WI38 (cell line): ENCODE measurements around the gene CC2D2B.
A peak's percentile ranks its signal among the peaks of the same experiment; 100 is the strongest.
"Not testable (repeated sequence)": the region's sequence is repeated elsewhere in the genome, so short reads cannot be mapped to it uniquely, and the experiment has no call there.

ENCODE experiments used
- H3K4me3 ChIP-seq: 2 replicates; pipeline ENCODE4 v1.5.1; 2011; ENCODE audit warnings: low read depth, mild to moderate bottlenecking, control low read depth, low read length
- TF ChIP-seq, protein P1 (sequence below): IDR thresholded peaks from 2 replicates; pipeline ENCODE4 v1.5.1; 2012; ENCODE audit warnings: low read depth, mild to moderate bottlenecking, control low read depth, low read length

The CC2D2B gene

DNA sequence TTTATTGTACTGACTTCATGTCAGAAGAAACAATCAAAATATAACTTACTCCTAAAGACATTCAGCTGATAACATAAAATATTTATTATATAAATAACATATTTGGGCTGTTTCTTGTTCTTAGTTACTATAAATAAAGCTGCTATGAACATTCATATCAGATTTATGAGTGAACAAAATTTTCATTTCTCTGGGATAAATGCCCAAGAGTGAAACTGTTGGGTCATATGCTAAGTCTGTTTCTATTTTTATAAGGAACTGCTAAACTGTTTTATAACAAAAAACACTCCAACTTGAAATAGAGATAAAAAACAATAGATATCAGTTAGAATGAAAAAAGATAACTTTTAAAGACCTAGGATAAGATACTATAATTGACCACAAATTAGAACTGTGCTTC, 26.5 kb upstream of the CC2D2B start:
- TF ChIP-seq, protein P1, sequence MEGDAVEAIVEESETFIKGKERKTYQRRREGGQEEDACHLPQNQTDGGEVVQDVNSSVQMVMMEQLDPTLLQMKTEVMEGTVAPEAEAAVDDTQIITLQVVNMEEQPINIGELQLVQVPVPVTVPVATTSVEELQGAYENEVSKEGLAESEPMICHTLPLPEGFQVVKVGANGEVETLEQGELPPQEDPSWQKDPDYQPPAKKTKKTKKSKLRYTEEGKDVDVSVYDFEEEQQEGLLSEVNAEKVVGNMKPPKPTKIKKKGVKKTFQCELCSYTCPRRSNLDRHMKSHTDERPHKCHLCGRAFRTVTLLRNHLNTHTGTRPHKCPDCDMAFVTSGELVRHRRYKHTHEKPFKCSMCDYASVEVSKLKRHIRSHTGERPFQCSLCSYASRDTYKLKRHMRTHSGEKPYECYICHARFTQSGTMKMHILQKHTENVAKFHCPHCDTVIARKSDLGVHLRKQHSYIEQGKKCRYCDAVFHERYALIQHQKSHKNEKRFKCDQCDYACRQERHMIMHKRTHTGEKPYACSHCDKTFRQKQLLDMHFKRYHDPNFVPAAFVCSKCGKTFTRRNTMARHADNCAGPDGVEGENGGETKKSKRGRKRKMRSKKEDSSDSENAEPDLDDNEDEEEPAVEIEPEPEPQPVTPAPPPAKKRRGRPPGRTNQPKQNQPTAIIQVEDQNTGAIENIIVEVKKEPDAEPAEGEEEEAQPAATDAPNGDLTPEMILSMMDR, result no peak
- H3K4me3 ChIP-seq, result no peak overlapping the region

- TF ChIP-seq, protein P1, result no peak
- H3K4me3 ChIP-seq, result no peak overlapping the region
Measured at GRCh38 chr10:95889830-95890229, 17.9 kb upstream of the CC2D2B start.

DNA sequence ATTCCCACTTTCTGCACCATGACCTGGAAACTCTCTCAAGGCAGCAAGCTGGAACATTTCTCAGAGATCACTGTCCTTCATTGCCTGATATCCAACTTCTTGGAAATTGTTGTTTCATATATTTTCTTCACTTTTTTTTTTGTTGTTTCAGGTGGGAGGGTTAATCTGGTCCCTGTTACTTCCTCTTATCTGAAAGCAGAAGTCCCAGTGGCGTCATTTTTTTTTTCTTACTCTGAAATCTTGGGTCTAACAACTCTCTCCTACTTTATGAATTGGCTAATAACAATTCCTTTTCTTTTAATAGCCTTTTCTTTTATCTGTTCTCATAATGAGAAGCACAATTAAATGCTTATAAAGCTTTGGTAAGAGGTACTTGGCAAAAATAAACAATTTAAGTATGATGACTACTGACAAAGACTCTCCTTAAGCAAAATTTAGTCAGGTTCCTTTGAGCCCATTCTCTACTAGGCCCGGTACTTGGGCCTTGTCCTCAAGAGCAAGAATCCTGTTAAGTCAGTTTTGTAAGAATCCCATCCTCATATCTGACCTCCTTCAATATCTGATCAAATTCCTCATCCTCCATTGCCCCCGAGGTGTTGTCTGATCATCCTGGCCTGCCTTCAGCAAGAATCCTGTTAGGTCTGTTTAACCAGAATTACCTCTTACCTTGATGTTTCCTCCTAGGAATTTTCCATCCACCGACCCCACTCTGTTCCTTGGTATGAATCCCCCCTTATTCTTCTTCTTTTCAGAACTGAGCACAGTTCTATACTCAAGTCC, 11.5 kb upstream of the CC2D2B start:
- TF ChIP-seq, protein P1, result no peak
- no peak overlapping the region for H3K4me3 ChIP-seq

GRCh38 chr10:95905897-95906580, 1.7 kb upstream of the CC2D2B start:
- not testable (repeated sequence) for H3K4me3 ChIP-seq

GRCh38 chr10:95906677-95907455, 909 bp upstream of the CC2D2B start:
- H3K4me3 ChIP-seq, result peak overlapping the region; percentile 77
- TF ChIP-seq, protein P1, result no peak

DNA sequence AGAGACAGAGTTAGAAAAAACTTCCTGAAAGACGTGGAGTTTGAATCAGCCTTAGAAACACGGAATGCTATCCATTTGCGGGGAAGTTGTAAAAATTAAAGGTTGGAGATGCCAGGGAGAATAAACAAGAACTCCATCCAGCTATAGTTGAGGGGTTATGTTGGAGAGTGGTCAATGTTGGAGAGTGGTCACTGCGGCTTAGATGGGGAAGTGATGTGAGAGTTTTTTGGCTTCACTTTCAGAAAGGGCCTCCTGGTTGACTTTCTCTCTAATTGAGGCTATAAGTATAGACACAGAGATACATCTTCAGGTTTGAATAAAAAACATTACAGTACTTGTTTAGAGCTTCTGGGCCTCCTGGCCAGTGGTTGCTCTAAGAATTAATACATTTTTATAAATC, 675 bp downstream of the CC2D2B start:
- no peak overlapping the region for H3K4me3 ChIP-seq
- TF ChIP-seq, protein P1, result no peak

GRCh38 chr10:95909561-95909960, 1.8 kb downstream of the CC2D2B start:
- H3K4me3 ChIP-seq, result no peak overlapping the region
- TF ChIP-seq, protein P1, result no peak

GRCh38 chr10:95916039-95916438, 8.3 kb downstream of the CC2D2B start:
- H3K4me3 ChIP-seq, result not testable (repeated sequence)
